ENCODE results near the gene SLC9A1. TPM values are rescaled to one million over a fixed set of nuclear protein-coding genes. Genes with fewer than 3 reads are reported as not detected.

The SLC9A1 gene
- total and polyA plus RNA-seq, 10 of the 15 experiments (the other 5 are each of a cell fraction or from before 2014, with no cell fraction given): 0.87 to 21.4 (median 4.3) TPM

- Histone ChIP-seq H3K79me2 (ENCODE audit: control insufficient read depth, insufficient read depth, low read length) (no peaks in the 10 kb centered on the region), H3K9me3 (replicated peaks; ENCODE audit: control insufficient read depth, insufficient read depth, low read length) (no peaks in the 10 kb centered on the region), H3K36me3 (ENCODE audit: control insufficient read depth in 2 of 2, insufficient read depth in 2 of 2, low read length in 1 of 2) (no peaks in the 10 kb centered on the region; a peak in 1 of 4 replicates), H4K20me1 (ENCODE audit: control insufficient read depth, insufficient read depth) (no peaks in the 10 kb centered on the region), H2AFZ (ENCODE audit: control insufficient read depth, low read depth, low read length) (no peak overlapping the region), H3K4me3 (no peak overlapping the region), H3K4me2 (ENCODE audit: control insufficient read depth, insufficient read depth) (no peak overlapping the region), H3K27me3 (replicated peaks in 1 of 2; ENCODE audit: control insufficient read depth in 2 of 2, insufficient read depth in 2 of 2, low read length in 1 of 2) (0 out of 4 replicates have a peak, but pooled peaks cover 0 to 2% of the 10 kb centered on the region in 2 experiments), H3K9ac (ENCODE audit: control insufficient read depth, insufficient read depth, low read length) (no peak overlapping the region), H3K4me1 (ENCODE audit: control insufficient read depth, insufficient read depth, low read length) (peaks cover 14% of the 10 kb centered on the region), H3K27ac (ENCODE audit: control insufficient read depth, insufficient read depth) (no peak overlapping the region)
- CTCF ChIA-PET: interaction anchor here (1.6 to 16.9 kb wide), 4 partner anchors 46 to 202 kb away, joined by 4 to 577 read pairs (median 124); partner anchors contain the start of gene TRNP1
- TF ChIP-seq BMI1 (IDR thresholded peaks at IDR 0.05; ENCODE audit: borderline replicate concordance) (no peak), KDM1A (IDR thresholded peaks at IDR 0.05; ENCODE audit: borderline replicate concordance) (no peak), EP300 (IDR thresholded peaks at IDR 0.05; ENCODE audit: borderline replicate concordance in 1 of 2, control insufficient read depth in 1 of 2, low read depth in 2 of 2, low read length in 2 of 2) (no peak), NR2C1 (IDR thresholded peaks at IDR 0.05) (no peak), ZNF622 (IDR thresholded peaks at IDR 0.05) (no peak), CEBPZ (IDR thresholded peaks at IDR 0.05; ENCODE audit: low read depth, low read length) (no peak)
- RAD21 ChIA-PET (ENCODE audit: unreplicated experiment): interaction anchor here (0.7 to 12.7 kb wide), 4 partner anchors 25 to 108 kb away, joined by 3 to 224 read pairs (median 16); no protein-coding TSS in a partner anchor
- no TSS peak for BruUV-seq (replicated peaks)
- 39% methylated on average over 2 of the region's 2 CpGs for WGBS (ENCODE audit: insufficient coverage, insufficient replicate concordance, low lambda C conversion rate, missing lambda C conversion rate)
- ATAC-seq (no peak), FAIRE-seq (no peak), DNase-seq (ENCODE audit: low read depth, low spot score) (no peak)
- intact Hi-C loops (cut with micrococcal nuclease; ENCODE audit: unreplicated experiment) (no loop called here), in situ Hi-C loops (cut with MboI) (loop anchor here (5.0 kb wide), 1 partner anchor 48 kb away; no protein-coding TSS in a partner anchor)
- POLR2A ChIA-PET: no interaction called here
- SMC1A ChIA-PET (ENCODE audit: uncharacterized antibody, unreplicated experiment): interaction anchor here (0.6 to 6.4 kb wide), 4 partner anchors 45 to 441 kb away, joined by 3 to 176 read pairs (median 19); no protein-coding TSS in a partner anchor
Observed at GRCh38 chr1:27095576-27095975, 59.3 kb downstream of the SLC9A1 start.

All from GM12878 (cell line).